CD14-positive monocyte (primary cell): ENCODE results near the gene POU3F1. TPM values are rescaled to one million over a fixed set of nuclear protein-coding genes. Genes with fewer than 3 reads are reported as not detected.

Source experiments
- DNase-seq, 3 donors: peaks; one replicate each; pipeline ENCODE4 v3.0.0-alpha.2; 2011 to 2022
- H2AFZ ChIP-seq: 2 replicates; pipeline ENCODE4 v1.6.0; 2012; ENCODE audit warnings: mild to moderate bottlenecking, low read depth, low read length, inconsistent platforms; ENCODE audit not compliant: insufficient read depth, poor library complexity, severe bottlenecking
- H3K27ac ChIP-seq, 2 donors: 1 replicate in 1 of 2; 2 replicates in 1 of 2; pipeline ENCODE4 v1.5.1; 2012 to 2013; ENCODE audit warnings: low read length in 2 of 2, control low read depth in 1 of 2, inconsistent platforms in 1 of 2, low read depth in 1 of 2, mild to moderate bottlenecking in 1 of 2
- H3K27me3 ChIP-seq, 2 donors: one replicate each; pipeline versions ENCODE4 v1.6.0 to v1.6.1; 2011 to 2013; ENCODE audit warnings: low read length in 2 of 2; ENCODE audit not compliant: control insufficient read depth in 2 of 2, insufficient read depth in 2 of 2
- H3K36me3 ChIP-seq, 2 donors: replicated peaks in 1 of 2; 1 replicate in 1 of 2; 2 replicates in 1 of 2; pipeline versions ENCODE4 v1.5.1 to v1.6.1; 2012 to 2013; ENCODE audit warnings: low read length in 2 of 2, control low read depth in 1 of 2, inconsistent platforms in 1 of 2, mild to moderate bottlenecking in 1 of 2; ENCODE audit not compliant: insufficient read depth in 2 of 2, control insufficient read depth in 1 of 2
- H3K4me1 ChIP-seq, 2 donors: 1 replicate in 1 of 2; 2 replicates in 1 of 2; pipeline versions ENCODE4 v1.5.1 to v1.6.1; 2012 to 2013; ENCODE audit warnings: low read length in 2 of 2, control low read depth in 1 of 2, inconsistent platforms in 1 of 2, mild to moderate bottlenecking in 1 of 2, moderate library complexity in 1 of 2; ENCODE audit not compliant: insufficient read depth in 2 of 2, control insufficient read depth in 1 of 2
- H3K4me2 ChIP-seq: replicated peaks from 2 replicates; pipeline ENCODE3; 2012; ENCODE audit warnings: low read length, moderate library complexity, mild to moderate bottlenecking; ENCODE audit not compliant: poor library complexity, severe bottlenecking; ENCODE audit errors: extremely low read depth
- H3K4me3 ChIP-seq, 3 experiments: fragments of 200-600 bp in 1 of 3; sonication (generic) in 1 of 3; replicated peaks in 1 of 3; 1 replicate in 2 of 3; 2 replicates in 1 of 3; pipeline ENCODE4 v1.5.1; 2011 to 2013; ENCODE audit warnings: low read length in 3 of 3, mild to moderate bottlenecking in 3 of 3, control low read depth in 2 of 3, low read depth in 2 of 3, inconsistent platforms in 1 of 3, moderate library complexity in 1 of 3
- H3K79me2 ChIP-seq: 2 replicates; pipeline ENCODE4 v1.6.0; 2012; ENCODE audit warnings: mild to moderate bottlenecking, control low read depth, inconsistent platforms, low read length, moderate library complexity; ENCODE audit not compliant: insufficient read depth
- H3K9ac ChIP-seq: 2 replicates; pipeline ENCODE4 v1.6.0; 2017; ENCODE audit warnings: low read length, mild to moderate bottlenecking; ENCODE audit not compliant: insufficient read depth, poor library complexity, severe bottlenecking
- H3K9me3 ChIP-seq, 2 donors: replicated peaks in 1 of 2; 1 replicate in 1 of 2; 2 replicates in 1 of 2; pipeline versions ENCODE4 v1.5.1 to v1.6.1; 2012 to 2013; ENCODE audit warnings: low read length in 2 of 2, control low read depth in 1 of 2; ENCODE audit not compliant: control insufficient read depth in 1 of 2, insufficient read depth in 1 of 2
- H4K20me1 ChIP-seq: 2 replicates; pipeline ENCODE4 v1.6.0; 2012; ENCODE audit warnings: mild to moderate bottlenecking, low read length, control low read depth, moderate library complexity; ENCODE audit not compliant: insufficient read depth
- H3K27ac Mint-ChIP-seq, 7 donors: one replicate each; pipeline ENCODE4 v1.8.0; 2020; ENCODE audit warnings: mild to moderate bottlenecking in 7 of 7, mixed read lengths in 7 of 7, moderate library complexity in 6 of 7, inconsistent platforms in 2 of 7
- H3K27me3 Mint-ChIP-seq, 3 donors: one replicate each; pipeline ENCODE4 v1.8.0; 2021 to 2022; ENCODE audit warnings: low read depth in 3 of 3, mild to moderate bottlenecking in 3 of 3, mixed read lengths in 3 of 3, moderate library complexity in 3 of 3, inconsistent platforms in 1 of 3
- H3K36me3 Mint-ChIP-seq, 2 donors: one replicate each; pipeline ENCODE4 v1.8.0; 2020; ENCODE audit warnings: mixed read lengths in 2 of 2, inconsistent platforms in 1 of 2, mild to moderate bottlenecking in 1 of 2
- H3K4me1 Mint-ChIP-seq: one replicate; pipeline ENCODE4 v1.8.0; 2020; ENCODE audit warnings: mild to moderate bottlenecking, mixed read lengths
- H3K4me3 Mint-ChIP-seq, 2 donors: one replicate each; pipeline ENCODE4 v1.8.0; 2020; ENCODE audit warnings: mild to moderate bottlenecking in 2 of 2, mixed read lengths in 2 of 2, moderate library complexity in 1 of 2
- H3K9me3 Mint-ChIP-seq, 7 donors: one replicate each; pipeline ENCODE4 v1.8.0; 2020 to 2022; ENCODE audit warnings: mixed read lengths in 7 of 7, mild to moderate bottlenecking in 6 of 7, moderate library complexity in 6 of 7, inconsistent platforms in 2 of 7
- CTCF ChIP-seq: fragments of 200-600 bp; IDR thresholded peaks from one replicate; pipeline ENCODE4 v1.8.0; 2022; ENCODE audit warnings: antibody characterized with exemption, mild to moderate bottlenecking
- WGBS: methylation state at CpG from one replicate; pipeline ENCODE4 v1.1.5; 2013; ENCODE audit warnings: missing lambda C conversion rate; ENCODE audit not compliant: insufficient coverage; 5-methylcytosine and 5-hydroxymethylcytosine counted together
- intact Hi-C, 2 donors: fragments of 100-400 bp; cut with micrococcal nuclease; formaldehyde crosslinking; loops; one replicate each; pipeline versions ENCODE4 v1.15.0 to v1.15.1; 2023
- polyA plus RNA-seq, 3 donors: library from polyadenylated mRNA; depleted of rRNA in 1 of 3; unstranded in 2 of 3; stranded (reverse) in 1 of 3; fragments of 300-500 nt in 2 of 3; fragments of >200 nt in 1 of 3; fragmentation: Illumina TruSeq in 2 of 3; gene quantifications; 1 replicate in 2 of 3; 2 replicates in 1 of 3; pipeline ENCODE4 v1.2.3, GENCODE V29; 2012 to 2021

The POU3F1 gene
- polyA plus RNA-seq, 3 donors = not detected

DNA sequence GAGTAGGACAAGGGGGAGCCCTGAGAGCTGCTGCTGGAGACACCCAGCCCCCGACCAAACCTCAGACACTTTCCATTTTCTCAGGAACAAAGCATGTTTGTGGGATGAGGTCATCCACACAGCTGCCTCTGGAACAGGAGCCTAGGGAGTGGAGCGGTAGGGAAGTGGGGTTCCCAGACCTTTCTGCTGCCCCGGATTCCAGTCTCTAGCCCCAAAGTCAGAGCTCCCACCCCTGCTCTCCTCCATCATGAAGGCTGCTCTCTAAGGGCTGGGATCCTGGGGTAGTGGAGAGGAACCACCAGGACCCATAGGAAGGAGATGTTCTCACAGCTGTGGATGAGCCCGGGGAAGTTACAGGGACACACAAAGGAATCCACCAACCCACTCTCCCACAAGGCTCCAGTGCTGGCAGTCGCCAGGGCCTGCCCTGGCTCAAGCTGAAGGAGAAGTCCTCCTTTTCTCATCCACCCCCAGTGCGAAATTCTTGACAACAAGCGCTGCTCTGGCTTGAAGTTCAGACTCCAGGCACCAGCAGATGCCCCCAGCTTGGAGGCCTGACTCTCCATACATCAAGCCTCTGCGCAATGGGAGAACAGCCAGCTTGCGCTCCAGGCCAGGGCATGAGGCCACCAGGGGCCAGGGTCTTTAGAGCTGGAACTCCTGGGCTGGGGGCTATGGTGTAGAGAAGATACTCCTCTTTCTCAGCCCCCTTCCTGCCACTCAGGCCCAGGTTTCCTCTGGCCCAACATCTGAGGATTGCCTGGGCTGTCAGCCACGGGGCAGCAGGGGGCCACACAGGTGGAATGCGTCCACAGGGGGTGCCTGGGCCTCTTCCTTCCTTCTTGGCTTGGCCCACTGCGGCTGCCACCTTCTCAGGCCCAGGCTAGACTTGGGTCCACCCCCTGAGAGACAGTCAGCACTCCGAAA lies 45.8 kb downstream of the POU3F1 start:
- Histone ChIP-seq H3K79me2 (peaks cover 75% of the 10 kb centered on the region), H3K27me3 (no peaks in the 10 kb centered on the region), H3K4me2 (peak overlapping the region; percentile 79), H4K20me1 (peaks cover 20% of the 10 kb centered on the region), H2AFZ (peak overlapping the region; percentile 9), H3K4me1 (peaks cover 83 to 92% of the 10 kb centered on the region in 2 donors), H3K9me3 (no peaks in the 10 kb centered on the region), H3K27ac (peak overlapping the region; percentile 91 to 92), H3K36me3 (peaks cover 19 to 20% of the 10 kb centered on the region in 2 donors), H3K4me3 (peak overlapping the region in 2 of 3 experiments; percentile 9 to 61), H3K9ac (peak overlapping the region; percentile 70)
- Mint-ChIP-seq H3K27me3 (no peaks in the 10 kb centered on the region), H3K4me1 (peaks cover 86% of the 10 kb centered on the region), H3K36me3 (peaks cover 26 to 28% of the 10 kb centered on the region in 2 donors), H3K4me3 (peak overlapping the region; percentile 56 to 88), H3K9me3 (no peaks in the 10 kb centered on the region), H3K27ac (peak overlapping the region; percentile 93 to 98 (median 97))
- 24% methylated on average over 7 of the region's 13 CpGs for WGBS
- intact Hi-C loops = loop anchor here in 1 of 2 donors (10.0 kb wide), 1 partner anchor 186 kb away; no protein-coding TSS in a partner anchor
- no peak for TF ChIP-seq CTCF
- DNase-seq = peak in 2 of 3 donors; percentile 35 to 36

GRCh38 chr1:38000233-38000528 lies 46.4 kb downstream of the POU3F1 start:
- Histone ChIP-seq H3K27me3 (no peaks in the 10 kb centered on the region), H2AFZ (peak overlapping the region; percentile 9), H4K20me1 (peaks cover 20% of the 10 kb centered on the region), H3K4me2 (peak overlapping the region; percentile 79), H3K9ac (peak overlapping the region; percentile 70), H3K79me2 (peaks cover 75% of the 10 kb centered on the region), H3K36me3 (peaks cover 19 to 20% of the 10 kb centered on the region in 2 donors), H3K9me3 (no peaks in the 10 kb centered on the region), H3K4me1 (peaks cover 87 to 95% of the 10 kb centered on the region in 2 donors), H3K27ac (peak overlapping the region; percentile 91 to 92), H3K4me3 (peak overlapping the region; percentile 10 to 61 (median 11))
- H3K4me3 Mint-ChIP-seq = peak overlapping the region; percentile 64 to 88
- WGBS = no CpG with 5 or more reads among the region's 2 CpGs
- no peak for DNase-seq
- H3K36me3 Mint-ChIP-seq = peaks cover 27 to 29% of the 10 kb centered on the region in 2 donors
- peaks cover 0 to 2% (median 0%) of the 10 kb centered on the region in 3 donors for H3K27me3 Mint-ChIP-seq
- H3K9me3 Mint-ChIP-seq = no peaks in the 10 kb centered on the region
- peaks cover 87% of the 10 kb centered on the region for H3K4me1 Mint-ChIP-seq
- no peak for TF ChIP-seq CTCF
- peak overlapping the region; percentile 93 to 98 (median 97) for H3K27ac Mint-ChIP-seq
- intact Hi-C loops = loop anchor here in 1 of 2 donors (10.0 kb wide), 1 partner anchor 185 kb away; no protein-coding TSS in a partner anchor
